WI38 (cell line): ENCODE measurements around the gene ARHGAP5.
A peak's percentile ranks its signal among the peaks of the same experiment; 100 is the strongest.

ENCODE experiments used
- H3K4me3 ChIP-seq: 2 replicates; pipeline ENCODE4 v1.5.1; 2011; ENCODE audit warnings: low read depth, mild to moderate bottlenecking, control low read depth, low read length
- CTCF ChIP-seq: IDR thresholded peaks from 2 replicates; pipeline ENCODE4 v1.5.1; 2012; ENCODE audit warnings: low read depth, mild to moderate bottlenecking, control low read depth, low read length

Gene ARHGAP5

DNA sequence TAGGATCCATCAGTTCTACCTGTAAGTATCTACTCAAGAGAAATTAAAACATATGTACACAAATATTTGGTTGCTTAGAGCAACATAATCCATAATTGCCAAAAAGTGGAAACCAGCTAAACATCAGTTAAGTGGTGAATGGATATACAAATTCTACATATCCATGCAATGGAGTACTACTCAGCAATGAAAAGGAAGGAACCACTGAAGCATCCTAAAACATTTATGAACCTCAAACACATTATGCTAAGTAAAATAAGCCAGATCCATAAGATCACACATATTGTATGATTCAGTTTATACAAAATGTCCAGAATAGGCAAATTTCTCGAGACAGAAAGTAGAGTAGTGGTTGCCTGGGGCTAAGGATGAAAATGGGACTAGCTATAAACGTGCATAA lies 8.4 kb upstream of the ARHGAP5 start:
- no peak overlapping the region for H3K4me3 ChIP-seq
- no peak for TF ChIP-seq CTCF

GRCh38 chr14:32070282-32070681 lies 6.8 kb upstream of the ARHGAP5 start:
- no peak overlapping the region for H3K4me3 ChIP-seq
- TF ChIP-seq CTCF = no peak

DNA sequence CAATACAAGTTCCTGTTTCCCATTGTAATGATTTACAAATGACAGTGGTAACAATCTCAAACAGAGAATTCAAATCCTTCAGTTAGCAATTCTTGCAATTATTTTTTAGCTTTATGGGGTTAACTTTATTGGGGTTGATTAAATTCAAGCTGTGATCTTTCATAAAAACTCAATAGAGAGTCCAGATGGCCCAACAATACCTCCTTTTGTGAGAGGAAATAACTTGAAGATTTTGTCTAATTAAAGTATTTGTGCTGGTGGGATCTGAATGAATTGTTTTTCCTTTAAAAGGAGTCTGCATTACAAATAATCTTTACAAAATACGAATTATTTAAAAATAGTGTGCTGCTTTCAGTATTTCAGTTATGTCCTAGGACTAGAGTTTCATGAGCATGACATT lies 4.4 kb upstream of the ARHGAP5 start:
- no peak for TF ChIP-seq CTCF
- no peak overlapping the region for H3K4me3 ChIP-seq

- peak; percentile 39; the same call in 1 of the 2 replicates for TF ChIP-seq CTCF
- H3K4me3 ChIP-seq = no peak overlapping the region
Measured at GRCh38 chr14:32073537-32074189, 3.4 kb upstream of the ARHGAP5 start.

GRCh38 chr14:32074887-32075572 lies 2.1 kb upstream of the ARHGAP5 start:
- TF ChIP-seq CTCF = no peak
- H3K4me3 ChIP-seq = peak overlapping the region; percentile 87

- peak overlapping the region; percentile 87 for H3K4me3 ChIP-seq
- TF ChIP-seq CTCF = no peak
Measured at GRCh38 chr14:32075672-32076277, 1.3 kb upstream of the ARHGAP5 start.
